ENCODE data around the gene IGFBP5. TPM values are rescaled to one million over a fixed set of nuclear protein-coding genes. Genes with fewer than 3 reads are reported as not detected.
A peak's percentile ranks its signal among the peaks of the same experiment; 100 is the strongest.

The IGFBP5 gene
- total RNA-seq, 4 donors from 2014 or later: 480 to 2,812 (median 618) TPM

- H3K4me3 ChIP-seq: no peak overlapping the region
- intact Hi-C loops (cut with DNase I; ENCODE audit: low total_unique reads): no loop called here
- H3K36me3 ChIP-seq: no peaks in the 10 kb centered on the region
- H3K27me3 ChIP-seq: no peaks in the 10 kb centered on the region
- no peak for DNase-seq
- H3K4me1 ChIP-seq: no peaks in the 10 kb centered on the region
- no peak overlapping the region for H3K27ac ChIP-seq
- TF ChIP-seq CTCF (IDR thresholded peaks at IDR 0.05) (no peak), POLR2A (IDR thresholded peaks at IDR 0.05) (no peak)
- H3K9me3 ChIP-seq: no peaks in the 10 kb centered on the region
Observed at GRCh38 chr2:216649574-216649973, 45.8 kb downstream of the IGFBP5 start.

- TF ChIP-seq CTCF (IDR thresholded peaks at IDR 0.05): no peak
- TF ChIP-seq POLR2A (IDR thresholded peaks at IDR 0.05): no peak
- Histone ChIP-seq H3K27ac (peak overlapping the region; percentile 7 to 36), H3K4me3 (no peak overlapping the region), H3K27me3 (no peaks in the 10 kb centered on the region), H3K9me3 (no peaks in the 10 kb centered on the region), H3K36me3 (no peaks in the 10 kb centered on the region), H3K4me1 (peaks cover 0 to 7% of the 10 kb centered on the region in 2 donors)
- DNase-seq: no peak
- intact Hi-C loops (cut with DNase I; ENCODE audit: low total_unique reads): no loop called here
Observed at GRCh38 chr2:216648105-216648504, 47.2 kb downstream of the IGFBP5 start.

- no peaks in the 10 kb centered on the region for H3K36me3 ChIP-seq
- peaks cover 0 to 7% of the 10 kb centered on the region in 2 donors for H3K4me1 ChIP-seq
- DNase-seq: no peak
- no peak overlapping the region for H3K27ac ChIP-seq
- no peak for TF ChIP-seq POLR2A (IDR thresholded peaks at IDR 0.05)
- TF ChIP-seq CTCF (IDR thresholded peaks at IDR 0.05): no peak
- H3K4me3 ChIP-seq: no peak overlapping the region
- intact Hi-C loops (cut with DNase I; ENCODE audit: low total_unique reads): no loop called here
- no peaks in the 10 kb centered on the region for H3K9me3 ChIP-seq
- no peaks in the 10 kb centered on the region for H3K27me3 ChIP-seq
Observed at GRCh38 chr2:216646116-216646515, 49.2 kb downstream of the IGFBP5 start.

- H3K4me3 ChIP-seq: no peak overlapping the region
- no peak overlapping the region for H3K27ac ChIP-seq
- no peaks in the 10 kb centered on the region for H3K9me3 ChIP-seq
- intact Hi-C loops (cut with DNase I; ENCODE audit: low total_unique reads): no loop called here
- no peaks in the 10 kb centered on the region for H3K36me3 ChIP-seq
- H3K4me1 ChIP-seq: peaks cover 0 to 7% of the 10 kb centered on the region in 2 donors
- DNase-seq: no peak
- no peaks in the 10 kb centered on the region for H3K27me3 ChIP-seq
- TF ChIP-seq POLR2A (IDR thresholded peaks at IDR 0.05) (no peak), CTCF (IDR thresholded peaks at IDR 0.05) (no peak)
Observed at GRCh38 chr2:216645636-216645950, 49.8 kb downstream of the IGFBP5 start.

GRCh38 chr2:216644842-216645635 lies 50.3 kb downstream of the IGFBP5 start:
- intact Hi-C loops (cut with DNase I; ENCODE audit: low total_unique reads): no loop called here
- no peak for TF ChIP-seq POLR2A (IDR thresholded peaks at IDR 0.05)
- TF ChIP-seq CTCF (IDR thresholded peaks at IDR 0.05): no peak
- Histone ChIP-seq H3K27me3 (no peaks in the 10 kb centered on the region), H3K4me3 (no peak overlapping the region), H3K36me3 (no peaks in the 10 kb centered on the region), H3K27ac (peak overlapping the region; percentile 37 to 57), H3K4me1 (peaks cover 0 to 7% of the 10 kb centered on the region in 2 donors), H3K9me3 (no peaks in the 10 kb centered on the region)
- no peak for DNase-seq
